Urothelium cell line (cell line): Measurements from ENCODE around the gene OR2L8.

ENCODE experiments used
- DNase-seq: peaks from one replicate; pipeline ENCODE4 v3.0.0; 2011; ENCODE audit warnings: low spot score, mixed read lengths
- FAIRE-seq: peaks from 2 replicates; lab custom pipeline; 2011; peaks lifted over from hg19 to GRCh38; lab: Jason Lieb, UNC

The OR2L8 gene

GRCh38 chr1:247966532-247967204 is 18.0 kb downstream of the OR2L8 start:
- FAIRE-seq = no peak
- DNase-seq = no peak

- DNase-seq (no peak), FAIRE-seq (no peak)
These were observed 44.3 kb downstream of the OR2L8 start for GRCh38 chr1:247992986-247993385.

- DNase-seq = no peak
- no peak for FAIRE-seq
These were observed 50.2 kb downstream of the OR2L8 start for GRCh38 chr1:247998811-247999210.
